ENCODE data around the gene ARHGAP24. TPM values are rescaled to one million over a fixed set of nuclear protein-coding genes. Genes with fewer than 3 reads are reported as not detected.

ARHGAP24 gene
- total and polyA plus RNA-seq, 2 experiments from 2014 or later = 19.5 to 29.6 TPM

DNA sequence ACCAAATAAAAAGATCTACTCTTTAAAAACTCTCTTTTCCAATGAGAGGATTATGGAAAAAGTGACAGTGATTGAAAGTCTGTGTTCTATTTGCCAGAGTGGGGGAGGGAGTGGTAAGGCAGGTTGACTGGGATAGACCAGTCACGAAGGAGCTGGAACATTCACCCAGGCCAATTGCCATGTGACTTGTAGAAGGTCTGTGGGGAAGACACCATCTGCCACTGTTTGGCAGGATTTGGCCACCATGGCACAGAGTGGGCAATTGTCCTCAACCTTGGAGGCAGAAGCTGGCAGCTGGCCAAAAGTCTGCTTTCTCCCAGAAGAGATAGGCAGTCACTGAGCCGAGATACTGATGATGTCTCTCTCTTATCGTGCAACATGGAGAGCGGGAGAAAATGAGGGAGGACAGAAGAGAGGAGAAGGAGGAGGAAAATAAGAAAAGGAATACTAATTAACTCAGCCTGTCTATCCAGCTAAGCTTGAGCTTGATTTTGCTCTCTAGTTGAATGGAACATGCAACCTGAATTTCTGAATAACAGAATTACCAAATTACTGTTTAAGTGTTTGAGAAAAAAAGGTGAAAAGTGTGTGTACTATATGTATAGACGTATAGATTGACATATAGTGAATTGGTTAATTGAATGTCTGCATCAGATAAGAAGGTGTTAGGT lies 267.1 kb downstream of the ARHGAP24 start:
- no peak overlapping the region for H3K4me2 ChIP-seq
- H3K9me3 ChIP-seq (ENCODE audit: low read depth) = no peaks in the 10 kb centered on the region
- no peaks in the 10 kb centered on the region for H3K79me2 ChIP-seq
- whole genome bisulfite sequencing (ENCODE audit: low lambda C conversion rate, missing lambda C conversion rate) = 87% methylated on average over 5 of the region's 5 CpGs
- no peaks in the 10 kb centered on the region for H3K4me1 ChIP-seq (ENCODE audit: insufficient read depth)
- H3K9me2 ChIP-seq (replicated peaks; ENCODE audit: insufficient read depth) = no peaks in the 10 kb centered on the region
- no peaks in the 10 kb centered on the region for H3K36me3 ChIP-seq (replicated peaks; ENCODE audit: insufficient read depth, low read depth)
- H3K4me3 ChIP-seq = no peak overlapping the region
- H4K20me1 ChIP-seq (ENCODE audit: insufficient read depth, poor library complexity, severe bottlenecking) = no peaks in the 10 kb centered on the region
- TF ChIP-seq EZH2phosphoT487 (IDR thresholded peaks at IDR 0.05; ENCODE audit: low read depth, severe bottlenecking, unreplicated experiment) = no peak
- TF ChIP-seq, protein P1, sequence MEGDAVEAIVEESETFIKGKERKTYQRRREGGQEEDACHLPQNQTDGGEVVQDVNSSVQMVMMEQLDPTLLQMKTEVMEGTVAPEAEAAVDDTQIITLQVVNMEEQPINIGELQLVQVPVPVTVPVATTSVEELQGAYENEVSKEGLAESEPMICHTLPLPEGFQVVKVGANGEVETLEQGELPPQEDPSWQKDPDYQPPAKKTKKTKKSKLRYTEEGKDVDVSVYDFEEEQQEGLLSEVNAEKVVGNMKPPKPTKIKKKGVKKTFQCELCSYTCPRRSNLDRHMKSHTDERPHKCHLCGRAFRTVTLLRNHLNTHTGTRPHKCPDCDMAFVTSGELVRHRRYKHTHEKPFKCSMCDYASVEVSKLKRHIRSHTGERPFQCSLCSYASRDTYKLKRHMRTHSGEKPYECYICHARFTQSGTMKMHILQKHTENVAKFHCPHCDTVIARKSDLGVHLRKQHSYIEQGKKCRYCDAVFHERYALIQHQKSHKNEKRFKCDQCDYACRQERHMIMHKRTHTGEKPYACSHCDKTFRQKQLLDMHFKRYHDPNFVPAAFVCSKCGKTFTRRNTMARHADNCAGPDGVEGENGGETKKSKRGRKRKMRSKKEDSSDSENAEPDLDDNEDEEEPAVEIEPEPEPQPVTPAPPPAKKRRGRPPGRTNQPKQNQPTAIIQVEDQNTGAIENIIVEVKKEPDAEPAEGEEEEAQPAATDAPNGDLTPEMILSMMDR (IDR thresholded peaks at IDR 0.05; ENCODE audit: poor library complexity) = no peak
- TF ChIP-seq EZH2 (IDR thresholded peaks at IDR 0.05; ENCODE audit: borderline replicate concordance) = no peak
- H3K27me3 ChIP-seq = no peaks in the 10 kb centered on the region
- DNase-seq (ENCODE audit: low spot score) = peak; percentile 20
- no peak overlapping the region for H2AFZ ChIP-seq
- H3K27ac ChIP-seq = no peak overlapping the region

DNA sequence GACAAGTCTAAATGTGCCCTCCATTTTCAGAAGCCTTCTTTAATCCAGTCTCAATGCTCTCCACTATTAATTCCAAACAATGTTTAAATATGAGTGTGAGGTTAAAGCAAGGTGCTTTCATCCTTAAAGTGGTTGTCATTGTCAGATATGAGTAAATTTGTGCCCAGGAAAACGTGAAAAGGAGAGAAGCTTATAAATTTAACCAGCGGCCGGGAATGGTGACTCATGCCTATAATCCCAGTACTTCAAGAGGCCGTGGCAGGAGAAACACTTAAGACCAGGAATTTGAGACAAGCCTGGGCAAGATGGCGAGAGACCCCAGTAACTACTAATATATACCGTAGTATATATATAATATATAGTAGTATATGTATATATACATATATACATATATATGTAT lies 270.0 kb downstream of the ARHGAP24 start:
- H3K4me2 ChIP-seq = no peak overlapping the region
- TF ChIP-seq EZH2phosphoT487 (IDR thresholded peaks at IDR 0.05; ENCODE audit: low read depth, severe bottlenecking, unreplicated experiment) (no peak), EZH2 (IDR thresholded peaks at IDR 0.05; ENCODE audit: borderline replicate concordance) (no peak)
- TF ChIP-seq, protein P1 (IDR thresholded peaks at IDR 0.05; ENCODE audit: poor library complexity) = no peak

DNA sequence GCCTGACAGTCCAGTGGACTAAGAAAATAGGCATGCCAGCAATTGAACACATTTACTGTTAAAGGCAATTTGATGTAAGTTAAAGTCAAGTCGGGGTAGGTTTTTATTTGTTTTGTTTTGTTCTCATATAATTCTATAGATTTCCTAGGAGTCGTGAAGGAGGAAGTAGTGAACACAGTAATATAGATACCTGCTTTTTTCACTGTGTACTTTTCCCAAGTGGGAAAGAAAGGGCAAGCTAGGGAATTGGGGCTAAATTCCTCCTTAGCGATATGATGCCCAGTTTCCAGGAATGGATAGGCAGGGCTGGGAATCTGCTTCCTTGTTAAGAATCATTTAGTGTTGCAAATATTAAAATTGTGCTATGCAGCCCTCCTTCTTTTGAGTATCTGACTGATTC lies 271.0 kb downstream of the ARHGAP24 start:
- no peaks in the 10 kb centered on the region for H3K4me1 ChIP-seq (ENCODE audit: insufficient read depth)

More for the DNA sequence above, 270.0 kb downstream of the ARHGAP24 start:
- H4K20me1 ChIP-seq (ENCODE audit: insufficient read depth, poor library complexity, severe bottlenecking) = no peaks in the 10 kb centered on the region
- no peaks in the 10 kb centered on the region for H3K27me3 ChIP-seq
- no peak overlapping the region for H3K4me3 ChIP-seq
- no peak overlapping the region for H2AFZ ChIP-seq
- no peaks in the 10 kb centered on the region for H3K36me3 ChIP-seq (replicated peaks; ENCODE audit: insufficient read depth, low read depth)
- H3K79me2 ChIP-seq = no peaks in the 10 kb centered on the region
- DNase-seq (ENCODE audit: low spot score) = peak; percentile 23
- H3K9me3 ChIP-seq (ENCODE audit: low read depth) = no peaks in the 10 kb centered on the region
- peak overlapping the region; percentile 57 for H3K27ac ChIP-seq
- WGBS (ENCODE audit: low lambda C conversion rate, missing lambda C conversion rate) = 54% methylated on average over 6 of the region's 6 CpGs
- no peaks in the 10 kb centered on the region for H3K4me1 ChIP-seq (ENCODE audit: insufficient read depth)
- no peaks in the 10 kb centered on the region for H3K9me2 ChIP-seq (replicated peaks; ENCODE audit: insufficient read depth)

More for the DNA sequence above, 271.0 kb downstream of the ARHGAP24 start:
- Histone ChIP-seq H3K9me2 (replicated peaks; ENCODE audit: insufficient read depth) (no peaks in the 10 kb centered on the region), H3K27ac (no peak overlapping the region), H3K9me3 (ENCODE audit: low read depth) (no peaks in the 10 kb centered on the region), H3K36me3 (replicated peaks; ENCODE audit: insufficient read depth, low read depth) (no peaks in the 10 kb centered on the region), H3K27me3 (no peaks in the 10 kb centered on the region), H3K79me2 (no peaks in the 10 kb centered on the region), H2AFZ (no peak overlapping the region), H3K4me3 (no peak overlapping the region), H4K20me1 (ENCODE audit: insufficient read depth, poor library complexity, severe bottlenecking) (no peaks in the 10 kb centered on the region), H3K4me2 (no peak overlapping the region)
- WGBS (ENCODE audit: low lambda C conversion rate, missing lambda C conversion rate) = 66% methylated on average over 3 of the region's 3 CpGs
- TF ChIP-seq EZH2phosphoT487 (IDR thresholded peaks at IDR 0.05; ENCODE audit: low read depth, severe bottlenecking, unreplicated experiment) = no peak
- TF ChIP-seq, protein P1 (IDR thresholded peaks at IDR 0.05; ENCODE audit: poor library complexity) = no peak
- TF ChIP-seq EZH2 (IDR thresholded peaks at IDR 0.05; ENCODE audit: borderline replicate concordance) = no peak
- DNase-seq (ENCODE audit: low spot score) = no peak
